Urinary bladder (tissue), 4 donors: Measurements from ENCODE around the gene TASL. TPM values are rescaled to one million over a fixed set of nuclear protein-coding genes. Genes with fewer than 3 reads are reported as not detected.

Experiments
- DNase-seq: peaks from one replicate; pipeline ENCODE4 v3.0.0-alpha.2; 2015; ENCODE audit errors: extremely low spot score
- H3K27ac ChIP-seq: one replicate; pipeline ENCODE4 v1.5.1; 2013; ENCODE audit warnings: low read depth, mild to moderate bottlenecking, moderate library complexity
- H3K36me3 ChIP-seq: one replicate; pipeline ENCODE4 v1.6.1; 2013; ENCODE audit warnings: mild to moderate bottlenecking, moderate library complexity; ENCODE audit not compliant: insufficient read depth
- H3K4me1 ChIP-seq: one replicate; pipeline ENCODE4 v1.6.1; 2013; ENCODE audit warnings: mild to moderate bottlenecking, moderate library complexity; ENCODE audit not compliant: insufficient read depth
- H3K4me3 ChIP-seq: one replicate; pipeline ENCODE4 v1.5.1; 2013; ENCODE audit warnings: low read depth, low read length
- WGBS: extraction: QIAGEN DNeasy Blood & Tissue Kit; methylation state at CpG from one replicate; pipeline ENCODE4 v1.1.7; 2013; 5-methylcytosine and 5-hydroxymethylcytosine counted together
- polyA plus RNA-seq: library from polyadenylated mRNA; stranded (reverse); fragments of 200-250 nt; gene quantifications from one replicate; pipeline ENCODE4 v1.2.3, GENCODE V29; 2013
- total RNA-seq: library from RNA; depleted of rRNA; stranded (reverse); fragments of >200 nt; gene quantifications from one replicate; pipeline ENCODE4 v1.2.3, GENCODE V29; 2014
- donor health status: healthy with polysubstance abuse.
- donor health status: healthy.

Gene TASL
- total and polyA plus RNA-seq, 2 donors: 0.48 to 2.6 TPM

DNA sequence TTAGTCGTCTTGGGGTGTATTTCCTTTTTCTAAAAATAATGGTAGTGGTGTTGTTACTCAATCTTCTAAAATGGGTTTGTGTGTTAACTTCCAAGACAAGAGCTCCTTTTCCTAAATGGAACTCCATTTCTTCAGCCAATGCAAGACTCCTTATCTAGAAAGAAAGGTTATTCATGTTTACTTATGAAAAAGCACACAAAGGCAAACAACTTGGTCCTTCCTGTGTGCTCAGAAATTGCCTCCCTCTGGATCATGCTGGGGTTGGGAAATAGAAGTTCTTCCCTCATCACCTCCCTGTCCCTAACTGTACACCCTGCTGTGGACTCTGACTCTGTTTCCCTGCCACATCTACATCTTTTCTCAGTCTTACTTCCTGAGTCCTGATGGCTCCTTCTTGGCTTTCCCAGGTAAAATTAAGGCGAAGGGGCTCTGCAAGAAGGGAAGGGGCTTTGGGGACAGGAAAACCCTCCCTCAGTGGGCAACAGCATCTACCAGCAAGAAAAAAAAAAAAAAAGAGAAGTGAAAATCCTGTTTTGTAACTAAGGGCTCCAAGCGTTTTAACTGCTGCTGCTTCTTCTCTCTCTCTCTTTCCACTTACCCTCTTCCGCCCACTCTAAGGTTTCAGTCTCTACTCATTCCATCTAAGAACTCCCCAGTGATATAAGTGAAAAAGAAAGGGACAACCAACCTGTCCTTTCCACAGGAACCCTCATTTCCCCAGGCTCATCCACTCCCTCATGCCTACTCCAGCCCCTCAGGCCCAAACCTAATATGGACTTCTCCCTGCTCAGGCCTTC is 19.8 kb upstream of the TASL start:
- no peak for DNase-seq
- WGBS: 90% methylated on average over 4 of the region's 4 CpGs
- Histone ChIP-seq H3K4me3 (no peak overlapping the region), H3K4me1 (no peaks in the 10 kb centered on the region), H3K36me3 (no peaks in the 10 kb centered on the region), H3K27ac (no peak overlapping the region)

DNA sequence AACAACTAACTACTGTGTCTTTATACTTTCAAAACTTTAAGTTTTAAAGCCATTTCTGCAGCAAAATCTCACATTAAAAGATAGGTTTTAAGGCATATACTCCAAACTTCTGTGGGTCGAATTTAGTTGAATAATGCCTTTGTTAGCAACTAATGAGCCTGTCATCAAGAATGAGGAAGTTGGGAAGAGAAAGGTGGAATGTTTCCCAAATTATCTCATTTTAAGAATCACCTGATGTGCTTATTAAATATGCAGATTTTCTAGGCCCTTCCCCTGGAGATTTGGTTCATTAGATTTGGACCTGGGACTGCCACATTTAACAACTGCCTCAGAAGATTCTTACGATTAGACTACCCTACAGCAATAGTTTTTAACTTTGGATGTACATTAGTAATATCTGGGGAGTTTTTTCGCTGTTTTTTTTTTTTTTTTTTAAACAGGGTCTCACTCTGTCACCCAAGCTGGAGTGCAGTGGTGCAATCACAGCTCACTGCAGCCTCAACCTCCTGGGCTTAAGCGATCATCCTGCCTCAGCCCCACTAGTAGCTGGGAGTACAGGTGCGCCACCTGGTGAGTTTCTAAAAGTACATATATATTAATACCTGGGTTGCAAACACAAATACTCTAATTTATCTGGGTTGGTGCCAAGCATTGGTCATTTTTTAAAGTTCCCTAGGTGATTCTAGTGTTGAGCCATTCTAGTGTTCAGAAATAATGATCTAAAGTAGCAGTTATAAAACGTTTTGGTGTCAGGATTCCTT is 16.1 kb upstream of the TASL start:
- Histone ChIP-seq H3K4me1 (no peaks in the 10 kb centered on the region), H3K36me3 (no peaks in the 10 kb centered on the region), H3K27ac (no peak overlapping the region), H3K4me3 (no peak overlapping the region)
- DNase-seq: no peak
- WGBS: 64% methylated on average over 6 of the region's 6 CpGs

DNA sequence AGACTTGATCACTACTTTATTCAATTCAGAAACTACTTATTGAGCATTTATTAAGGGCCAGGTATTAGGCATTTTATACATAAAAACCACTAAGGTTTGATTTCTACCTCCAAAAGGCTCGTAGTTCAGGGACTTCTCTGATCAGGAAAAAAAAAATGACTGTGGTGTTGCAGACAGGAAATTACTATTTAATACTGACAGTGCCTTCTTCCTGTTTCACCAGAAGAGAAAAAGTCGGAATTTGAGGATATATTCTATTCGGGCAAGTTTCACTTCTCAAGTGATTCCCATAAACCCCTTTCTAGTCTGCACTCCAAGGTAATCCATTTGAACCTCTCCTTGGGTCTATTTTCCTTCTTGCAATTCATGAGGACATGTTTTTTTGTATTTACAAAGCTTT is 15.3 kb upstream of the TASL start:
- H3K4me3 ChIP-seq: no peak overlapping the region
- no peaks in the 10 kb centered on the region for H3K4me1 ChIP-seq
- WGBS: 61% methylated on average over 3 of the region's 3 CpGs
- H3K27ac ChIP-seq: no peak overlapping the region
- DNase-seq: no peak
- H3K36me3 ChIP-seq: no peaks in the 10 kb centered on the region

DNA sequence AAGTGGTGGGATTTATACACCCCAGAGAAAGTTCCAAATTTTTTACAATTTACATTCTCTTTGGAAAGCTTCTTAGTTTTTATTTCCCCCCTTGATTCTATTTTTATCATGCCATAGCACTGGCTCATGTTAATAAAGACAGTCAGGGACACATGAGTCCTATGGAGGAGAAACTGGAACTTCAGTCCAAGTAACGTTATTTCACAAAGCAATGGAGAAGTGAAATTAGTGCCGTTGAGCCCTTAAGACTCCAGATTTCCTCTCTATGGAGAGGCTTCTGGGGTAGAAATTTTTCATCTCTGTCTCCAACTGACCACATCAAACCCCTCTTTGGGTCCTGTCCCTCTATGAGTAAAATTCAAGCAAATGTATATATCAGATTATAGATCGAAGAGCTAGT is 12.8 kb upstream of the TASL start:
- Histone ChIP-seq H3K4me1 (no peaks in the 10 kb centered on the region), H3K4me3 (no peak overlapping the region), H3K36me3 (no peaks in the 10 kb centered on the region), H3K27ac (no peak overlapping the region)
- DNase-seq: no peak
- WGBS: 78% methylated on average over 3 of the region's 3 CpGs

DNA sequence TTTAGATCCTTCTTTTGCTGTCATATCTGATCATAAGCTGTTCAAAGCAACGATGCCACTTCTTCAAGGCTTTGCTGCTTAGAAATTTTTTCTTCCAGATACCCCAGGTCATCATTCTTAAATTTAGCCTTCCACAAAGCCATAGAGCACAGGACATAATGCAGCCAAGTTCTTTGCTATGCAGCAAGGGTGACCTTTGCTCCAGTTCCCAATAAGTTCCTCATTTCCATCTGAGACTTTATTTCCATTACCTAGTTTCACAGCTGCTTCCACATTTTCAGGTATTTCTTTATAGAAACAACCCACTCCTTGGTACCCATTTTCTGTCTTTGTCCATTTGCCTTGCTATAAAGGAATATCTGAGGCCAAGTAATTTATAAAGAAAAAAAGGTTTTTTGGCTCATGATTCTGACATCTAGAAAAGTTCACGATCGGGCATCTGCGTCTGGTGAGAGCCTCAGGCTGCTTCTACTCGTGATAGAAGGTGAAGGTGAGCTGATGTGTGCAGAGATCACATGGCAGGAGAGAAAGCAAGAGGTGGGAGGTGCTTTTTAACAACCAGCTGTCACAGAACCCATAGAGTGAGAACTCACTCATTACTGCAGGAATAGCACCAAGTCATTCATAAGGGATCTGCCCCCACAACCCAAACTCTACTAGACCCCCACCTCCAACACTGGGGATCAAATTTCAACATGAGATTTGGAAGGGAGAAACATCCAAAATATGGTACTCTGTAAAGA is 11.8 kb upstream of the TASL start:
- no peaks in the 10 kb centered on the region for H3K4me1 ChIP-seq
- no peak overlapping the region for H3K4me3 ChIP-seq
- no peak overlapping the region for H3K27ac ChIP-seq
- WGBS: 79% methylated on average over 5 of the region's 5 CpGs
- DNase-seq: no peak
- H3K36me3 ChIP-seq: no peaks in the 10 kb centered on the region

DNA sequence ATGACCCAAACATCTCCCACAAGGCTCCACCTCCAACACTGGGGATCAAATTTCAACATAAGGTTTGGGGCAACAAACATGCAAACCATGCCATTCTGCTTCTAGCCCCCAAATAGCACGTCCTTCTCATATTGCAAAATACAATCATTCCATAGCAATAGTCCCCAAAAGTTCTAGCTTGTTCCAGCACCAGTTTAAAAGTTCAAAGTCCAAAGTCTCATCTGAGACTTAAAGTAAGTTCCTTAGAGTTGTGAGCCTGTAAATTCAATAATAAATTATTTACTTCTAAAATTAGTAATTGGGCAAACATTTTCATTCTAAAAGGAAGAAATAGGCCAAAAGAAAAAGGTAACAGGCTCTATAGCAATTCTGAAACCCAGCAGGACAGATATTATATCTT is 8.9 kb upstream of the TASL start:
- no peak for DNase-seq
- WGBS: 76% methylated on average over 1 of the region's 1 CpG

DNA sequence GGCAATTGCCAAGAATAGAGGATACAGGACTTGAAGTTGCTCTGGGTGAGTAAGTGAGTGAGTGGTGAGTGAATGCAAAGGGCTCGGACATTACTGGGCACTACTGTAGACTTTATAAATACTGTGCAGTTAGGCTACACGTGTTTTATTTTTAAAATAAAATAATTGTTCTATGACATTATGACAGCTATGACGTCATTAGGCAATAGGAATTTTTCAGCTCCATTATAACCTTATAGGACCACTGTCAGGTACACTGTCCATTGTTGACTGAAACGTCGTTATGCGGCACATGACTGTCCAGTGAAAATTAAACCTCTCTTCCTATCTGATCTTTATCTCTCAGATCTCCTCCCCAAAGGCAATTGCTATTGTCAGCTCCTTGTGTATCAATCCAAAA is 5.1 kb upstream of the TASL start:
- WGBS: 84% methylated on average over 6 of the region's 6 CpGs
- no peak for DNase-seq
- H3K36me3 ChIP-seq: no peaks in the 10 kb centered on the region

More for the DNA sequence above, 8.9 kb upstream of the TASL start:
- Histone ChIP-seq H3K4me1 (no peaks in the 10 kb centered on the region), H3K4me3 (no peak overlapping the region), H3K27ac (no peak overlapping the region), H3K36me3 (no peaks in the 10 kb centered on the region)

DNA sequence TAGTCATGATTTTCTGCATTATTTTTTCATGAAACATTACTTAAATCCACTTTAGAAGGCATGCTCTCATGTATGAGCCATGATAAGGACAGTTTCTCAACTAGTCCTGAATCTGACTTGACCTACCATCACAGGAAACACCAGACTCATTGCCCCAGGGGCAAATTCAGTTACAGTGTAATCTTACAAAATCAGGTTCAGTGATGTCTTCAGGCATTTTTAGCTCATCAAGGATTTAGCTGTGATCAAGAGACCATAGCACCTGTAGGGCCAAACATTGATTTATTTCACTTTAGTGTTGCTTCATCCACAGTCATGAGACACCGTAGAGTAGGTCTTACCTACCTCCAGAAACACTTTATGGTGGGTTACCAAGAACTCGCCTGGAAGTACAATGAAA is 3.1 kb upstream of the TASL start:
- WGBS: 96% methylated on average over 2 of the region's 2 CpGs
- no peak overlapping the region for H3K27ac ChIP-seq
- no peaks in the 10 kb centered on the region for H3K4me1 ChIP-seq
- H3K4me3 ChIP-seq: no peak overlapping the region
- H3K36me3 ChIP-seq: no peaks in the 10 kb centered on the region
- DNase-seq: no peak

More for the DNA sequence above, 5.1 kb upstream of the TASL start:
- Histone ChIP-seq H3K27ac (no peak overlapping the region), H3K4me3 (no peak overlapping the region), H3K4me1 (no peaks in the 10 kb centered on the region)

DNA sequence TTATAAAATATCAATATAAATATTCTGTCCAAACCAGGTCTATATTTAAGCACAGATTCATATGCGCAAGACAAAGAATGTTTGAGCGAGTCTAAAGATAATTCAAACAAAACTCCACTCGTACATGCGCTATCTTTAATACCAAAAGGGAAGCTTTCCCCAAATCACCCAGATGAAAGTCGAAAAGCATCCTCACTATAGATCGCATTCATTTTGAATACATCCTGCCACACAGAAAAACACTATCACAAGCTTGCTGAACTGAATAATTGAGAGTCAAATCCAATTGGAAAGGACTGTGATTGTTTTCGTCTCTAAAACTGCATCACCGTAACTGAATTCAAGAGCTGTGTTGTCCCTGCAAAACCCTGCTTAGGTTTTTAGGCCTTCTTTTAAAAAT is 685 bp downstream of the TASL start:
- H3K4me1 ChIP-seq: no peaks in the 10 kb centered on the region
- no peaks in the 10 kb centered on the region for H3K36me3 ChIP-seq
- no peak overlapping the region for H3K4me3 ChIP-seq
- no peak for DNase-seq
- 74% methylated on average over 8 of the region's 8 CpGs for WGBS
- H3K27ac ChIP-seq: no peak overlapping the region

DNA sequence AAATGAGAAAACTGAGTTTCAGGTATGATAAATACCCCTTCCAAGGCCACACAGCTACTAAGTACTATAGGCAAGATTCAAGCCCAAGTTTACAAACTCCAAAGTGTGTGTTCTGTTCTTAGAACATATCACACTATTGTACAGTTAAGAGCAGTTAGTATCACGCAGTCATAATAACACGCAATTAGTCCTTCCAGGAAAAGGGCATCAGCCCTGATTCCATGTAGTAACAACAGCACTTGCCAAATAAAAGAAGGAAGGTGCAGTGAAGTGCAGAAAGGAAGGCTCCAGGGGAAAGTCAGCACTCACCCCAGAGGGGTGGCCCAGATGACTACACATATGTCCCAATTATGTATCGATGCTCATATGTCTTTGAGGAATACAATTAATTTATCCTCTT is 4.4 kb downstream of the TASL start:
- Histone ChIP-seq H3K27ac (no peak overlapping the region), H3K36me3 (no peaks in the 10 kb centered on the region), H3K4me3 (no peak overlapping the region), H3K4me1 (no peaks in the 10 kb centered on the region)
- no peak for DNase-seq
- WGBS: 92% methylated on average over 3 of the region's 3 CpGs

DNA sequence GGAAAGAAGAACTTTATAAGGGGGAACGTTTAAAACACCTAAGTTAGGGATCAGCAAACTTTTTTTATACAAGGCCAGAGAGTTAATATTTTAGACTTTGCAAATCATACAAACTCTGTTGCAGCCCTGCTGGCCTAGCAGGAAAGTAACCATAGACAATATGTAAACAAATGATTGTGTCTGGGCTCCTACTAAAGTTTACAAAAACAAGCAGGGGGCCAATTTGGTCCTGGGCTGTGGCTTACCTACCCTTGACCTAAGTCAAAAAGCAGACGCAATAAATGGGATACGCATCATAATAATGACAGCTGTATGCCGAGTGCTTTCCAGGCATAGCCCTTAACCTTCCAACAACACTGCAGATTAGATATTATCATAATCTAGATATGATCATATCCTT is 4.9 kb downstream of the TASL start:
- H3K36me3 ChIP-seq: no peaks in the 10 kb centered on the region
- H3K4me1 ChIP-seq: no peaks in the 10 kb centered on the region
- WGBS: 58% methylated on average over 4 of the region's 4 CpGs
- no peak for DNase-seq
- no peak overlapping the region for H3K4me3 ChIP-seq
- no peak overlapping the region for H3K27ac ChIP-seq

DNA sequence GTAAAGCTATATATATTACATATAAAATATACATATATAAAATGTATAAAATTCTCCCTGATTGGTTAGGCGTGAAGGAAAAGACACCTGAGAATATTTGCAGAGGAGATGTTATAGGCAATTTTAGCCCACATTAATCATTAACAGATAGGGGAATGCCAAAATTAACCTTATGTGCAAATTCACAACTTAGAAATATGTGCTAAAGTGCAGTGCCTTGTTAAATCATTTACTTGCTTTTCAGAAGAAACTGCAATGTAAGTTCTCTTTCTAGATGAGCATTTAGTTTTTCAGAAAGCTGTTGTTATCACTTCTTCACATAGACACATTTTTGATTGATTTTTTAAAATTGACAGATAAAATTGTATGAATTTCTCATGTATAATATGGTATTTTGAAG is 5.6 kb downstream of the TASL start:
- no peak for DNase-seq
- no peak overlapping the region for H3K27ac ChIP-seq
- WGBS: 82% methylated on average over 1 of the region's 1 CpG
- H3K4me1 ChIP-seq: no peaks in the 10 kb centered on the region
- H3K36me3 ChIP-seq: no peaks in the 10 kb centered on the region
- H3K4me3 ChIP-seq: no peak overlapping the region

DNA sequence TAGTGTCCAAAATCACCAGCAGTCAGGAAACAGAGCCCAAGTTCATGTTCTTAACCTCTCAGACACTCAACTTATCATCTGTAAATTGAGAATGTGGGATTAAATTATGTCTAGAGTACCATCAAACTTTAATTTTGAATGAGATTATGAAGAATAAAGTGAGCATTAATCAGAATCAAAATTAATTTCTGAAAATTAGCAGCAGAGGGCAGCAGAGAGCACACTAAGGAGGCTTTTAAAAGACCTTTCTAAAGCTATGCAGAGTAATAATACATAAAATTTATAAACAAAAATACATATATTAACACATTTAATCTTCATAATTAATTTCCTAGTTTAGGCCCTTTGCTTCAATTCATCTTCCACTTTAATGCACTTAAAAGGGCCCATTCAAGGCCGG is 7.1 kb downstream of the TASL start:
- no peak overlapping the region for H3K27ac ChIP-seq
- no peak for DNase-seq
- H3K4me1 ChIP-seq: no peaks in the 10 kb centered on the region
- no peak overlapping the region for H3K4me3 ChIP-seq
- 88% methylated on average over 1 of the region's 1 CpG for WGBS
- H3K36me3 ChIP-seq: no peaks in the 10 kb centered on the region

DNA sequence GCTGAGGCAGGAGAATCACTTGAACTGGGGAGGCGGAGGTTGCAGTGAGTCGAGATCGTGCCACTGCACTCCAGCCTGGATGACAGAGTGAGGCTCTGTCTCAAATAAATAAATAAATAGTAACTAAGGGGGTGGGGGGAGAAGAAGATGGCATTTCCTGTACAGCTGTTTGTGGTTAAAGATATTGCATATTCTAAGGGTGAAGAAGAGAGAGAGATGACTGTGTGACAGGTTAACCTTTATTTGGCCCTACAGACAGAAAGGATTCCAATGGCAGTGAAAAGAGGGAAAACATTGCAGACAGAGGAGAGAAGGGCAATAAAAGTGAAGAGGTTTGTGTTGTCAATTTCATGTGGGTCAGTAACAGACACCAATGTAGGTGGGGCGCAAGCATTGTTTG is 9.4 kb downstream of the TASL start:
- no peaks in the 10 kb centered on the region for H3K4me1 ChIP-seq
- no peaks in the 10 kb centered on the region for H3K36me3 ChIP-seq
- no peak for DNase-seq
- H3K4me3 ChIP-seq: no peak overlapping the region
- WGBS: 79% methylated on average over 4 of the region's 4 CpGs
- H3K27ac ChIP-seq: no peak overlapping the region
